Esophagus muscularis mucosa (tissue), 4 donors: ENCODE data around the gene RASL11B. TPM values are rescaled to one million over a fixed set of nuclear protein-coding genes. Genes with fewer than 3 reads are reported as not detected.

Experiments used
- DNase-seq: peaks from one replicate; pipeline ENCODE4 v3.0.0-alpha.2; 2017; ENCODE audit errors: extremely low spot score
- H3K27ac ChIP-seq, 4 donors: fragments of 200-600 bp; sonication (generic); replicated peaks in 1 of 4; 1 replicate in 3 of 4; 2 replicates in 1 of 4; pipeline ENCODE4 v1.5.1; 2016 to 2019; ENCODE audit warnings: mild to moderate bottlenecking in 1 of 4
- H3K27me3 ChIP-seq, 4 donors: fragments of 200-600 bp; sonication (generic); one replicate each; pipeline versions ENCODE4 v1.5.1 to v1.6.0; 2016 to 2019
- H3K36me3 ChIP-seq, 4 donors: fragments of 200-600 bp; sonication (generic); one replicate each; pipeline ENCODE4 v1.5.1; 2016 to 2019
- H3K4me1 ChIP-seq, 4 donors: fragments of 200-600 bp; sonication (generic); one replicate each; pipeline ENCODE4 v1.5.1; 2016 to 2019
- H3K4me3 ChIP-seq, 4 donors: fragments of 200-600 bp; sonication (generic); 1 replicate in 2 of 4; 2 replicates in 2 of 4; pipeline ENCODE4 v1.5.1; 2016 to 2019; ENCODE audit warnings: mild to moderate bottlenecking in 4 of 4, moderate library complexity in 1 of 4
- H3K9me3 ChIP-seq, 4 donors: fragments of 200-600 bp; sonication (generic); 1 replicate in 3 of 4; 2 replicates in 1 of 4; pipeline ENCODE4 v1.5.1; 2016 to 2019
- EP300 ChIP-seq: sonication (generic); formaldehyde crosslinking; IDR thresholded peaks from one replicate; pipeline ENCODE4 v1.6.1; 2017; ENCODE audit warnings: antibody characterized with exemption
- POLR2A ChIP-seq: fragments of 450-650 bp; IDR thresholded peaks from one replicate; pipeline ENCODE4 v1.6.1; 2017; ENCODE audit warnings: antibody characterized with exemption, moderate library complexity, mild to moderate bottlenecking, low read depth
- POLR2AphosphoS5 ChIP-seq, 2 donors: sonication (generic); formaldehyde crosslinking; IDR thresholded peaks; one replicate each; pipeline ENCODE4 v1.6.1; 2017; ENCODE audit warnings: antibody characterized with exemption in 2 of 2
- WGBS: methylation state at CpG from one replicate; pipeline ENCODE4 v1.1.5; 2018; 5-methylcytosine and 5-hydroxymethylcytosine counted together
- intact Hi-C: fragments of 100-400 bp; cut with DNase I; formaldehyde crosslinking; loops from one replicate; pipeline ENCODE4 v1.15.1; 2023
- total RNA-seq, 4 donors: library from RNA; depleted of rRNA; stranded (reverse); fragments of >200 nt; gene quantifications; one replicate each; pipeline versions ENCODE4 v1.1.0 to v1.2.1, GENCODE V29; 2016
- TF ChIP-seq, protein P1 (sequence below), 3 experiments: fragments of 200-600 bp in 2 of 3; fragments of 450-650 bp in 1 of 3; sonication (generic) in 2 of 3; IDR thresholded peaks; one replicate each; pipeline ENCODE4 v1.5.1; 2017 to 2019; ENCODE audit warnings: antibody characterized with exemption in 3 of 3, mild to moderate bottlenecking in 2 of 3, moderate library complexity in 1 of 3

Gene RASL11B
- total RNA-seq, 4 donors from 2014 or later, result 0.83 to 2.3 (median 1.3) TPM

DNA sequence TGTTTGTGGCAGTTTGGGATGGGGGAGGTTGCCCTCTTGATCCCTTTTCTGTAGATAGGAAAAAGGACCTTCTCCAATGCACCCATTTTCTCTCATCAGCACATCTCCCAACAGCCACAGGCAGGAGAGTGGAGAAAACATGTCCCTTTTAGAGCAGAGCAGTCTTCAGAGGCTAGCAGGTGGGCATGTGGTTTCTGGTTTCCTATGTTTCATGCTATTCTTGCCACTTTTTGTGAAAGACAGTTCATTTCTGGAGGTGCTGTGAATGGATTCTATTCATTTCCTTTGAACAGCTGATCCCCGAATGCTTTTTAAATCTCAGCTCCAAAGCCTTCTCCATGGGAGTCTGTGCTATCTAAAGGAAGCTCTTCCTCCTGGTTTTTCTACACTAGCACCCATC, 18.9 kb downstream of the RASL11B start:
- H3K4me1 ChIP-seq, result no peaks in the 10 kb centered on the region
- WGBS, result 85% methylated on average over 1 of the region's 1 CpG
- H3K4me3 ChIP-seq, result no peak overlapping the region
- DNase-seq, result no peak
- H3K27me3 ChIP-seq, result no peaks in the 10 kb centered on the region
- H3K27ac ChIP-seq, result no peak overlapping the region
- intact Hi-C loops, result no loop called here
- no peaks in the 10 kb centered on the region for H3K9me3 ChIP-seq
- H3K36me3 ChIP-seq, result peaks cover 0 to 13% (median 0%) of the 10 kb centered on the region in 4 donors
- TF ChIP-seq, protein P1, sequence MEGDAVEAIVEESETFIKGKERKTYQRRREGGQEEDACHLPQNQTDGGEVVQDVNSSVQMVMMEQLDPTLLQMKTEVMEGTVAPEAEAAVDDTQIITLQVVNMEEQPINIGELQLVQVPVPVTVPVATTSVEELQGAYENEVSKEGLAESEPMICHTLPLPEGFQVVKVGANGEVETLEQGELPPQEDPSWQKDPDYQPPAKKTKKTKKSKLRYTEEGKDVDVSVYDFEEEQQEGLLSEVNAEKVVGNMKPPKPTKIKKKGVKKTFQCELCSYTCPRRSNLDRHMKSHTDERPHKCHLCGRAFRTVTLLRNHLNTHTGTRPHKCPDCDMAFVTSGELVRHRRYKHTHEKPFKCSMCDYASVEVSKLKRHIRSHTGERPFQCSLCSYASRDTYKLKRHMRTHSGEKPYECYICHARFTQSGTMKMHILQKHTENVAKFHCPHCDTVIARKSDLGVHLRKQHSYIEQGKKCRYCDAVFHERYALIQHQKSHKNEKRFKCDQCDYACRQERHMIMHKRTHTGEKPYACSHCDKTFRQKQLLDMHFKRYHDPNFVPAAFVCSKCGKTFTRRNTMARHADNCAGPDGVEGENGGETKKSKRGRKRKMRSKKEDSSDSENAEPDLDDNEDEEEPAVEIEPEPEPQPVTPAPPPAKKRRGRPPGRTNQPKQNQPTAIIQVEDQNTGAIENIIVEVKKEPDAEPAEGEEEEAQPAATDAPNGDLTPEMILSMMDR (IDR thresholded peaks at IDR 0.05), result no peak
- TF ChIP-seq POLR2AphosphoS5 (IDR thresholded peaks at IDR 0.05), result no peak
- no peak for TF ChIP-seq POLR2A
- TF ChIP-seq EP300, result no peak

DNA sequence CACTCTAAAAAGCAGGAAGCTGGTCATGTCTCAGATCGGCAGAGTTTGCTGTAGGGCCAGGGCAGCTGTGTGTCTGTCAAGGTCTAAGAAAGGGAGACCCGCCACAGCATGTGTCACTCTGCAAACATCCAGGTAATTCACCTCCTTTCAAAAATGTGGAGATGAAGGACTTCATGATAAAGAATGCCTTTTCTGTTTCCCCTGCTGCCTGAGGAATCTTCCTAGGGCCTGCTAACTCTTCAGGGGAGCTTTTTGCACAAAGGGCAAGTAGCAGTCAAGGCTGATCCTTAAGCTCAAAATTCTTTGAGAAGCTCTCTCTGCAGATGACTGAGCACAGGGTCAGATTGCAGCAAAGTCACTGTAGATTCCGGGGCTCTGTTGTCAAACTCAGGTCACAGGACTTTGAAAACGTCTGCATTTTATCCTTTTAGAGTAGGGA, 21.1 kb downstream of the RASL11B start:
- Histone ChIP-seq H3K27ac (no peak overlapping the region), H3K36me3 (peaks cover 0 to 13% (median 0%) of the 10 kb centered on the region in 4 donors), H3K27me3 (no peaks in the 10 kb centered on the region), H3K4me1 (no peaks in the 10 kb centered on the region), H3K4me3 (no peak overlapping the region), H3K9me3 (no peaks in the 10 kb centered on the region)
- TF ChIP-seq POLR2A, result no peak
- TF ChIP-seq POLR2AphosphoS5 (IDR thresholded peaks at IDR 0.05), result no peak
- TF ChIP-seq EP300, result no peak
- TF ChIP-seq, protein P1 (IDR thresholded peaks at IDR 0.05), result no peak
- 93% methylated on average over 4 of the region's 4 CpGs for WGBS
- DNase-seq, result no peak
- intact Hi-C loops, result no loop called here

- TF ChIP-seq POLR2AphosphoS5 (IDR thresholded peaks at IDR 0.05) (no peak), EP300 (no peak), POLR2A (no peak)
- TF ChIP-seq, protein P1 (IDR thresholded peaks at IDR 0.05), result no peak
- H3K27ac ChIP-seq, result no peak overlapping the region
- H3K4me3 ChIP-seq, result no peak overlapping the region
- peaks cover 0 to 13% (median 0%) of the 10 kb centered on the region in 4 donors for H3K36me3 ChIP-seq
- 96% methylated on average over 4 of the region's 4 CpGs for WGBS
- no peaks in the 10 kb centered on the region for H3K27me3 ChIP-seq
- intact Hi-C loops, result no loop called here
- H3K9me3 ChIP-seq, result no peaks in the 10 kb centered on the region
- DNase-seq, result no peak
- H3K4me1 ChIP-seq, result no peaks in the 10 kb centered on the region
These were observed 21.9 kb downstream of the RASL11B start for GRCh38 chr4:52883707-52884669.

DNA sequence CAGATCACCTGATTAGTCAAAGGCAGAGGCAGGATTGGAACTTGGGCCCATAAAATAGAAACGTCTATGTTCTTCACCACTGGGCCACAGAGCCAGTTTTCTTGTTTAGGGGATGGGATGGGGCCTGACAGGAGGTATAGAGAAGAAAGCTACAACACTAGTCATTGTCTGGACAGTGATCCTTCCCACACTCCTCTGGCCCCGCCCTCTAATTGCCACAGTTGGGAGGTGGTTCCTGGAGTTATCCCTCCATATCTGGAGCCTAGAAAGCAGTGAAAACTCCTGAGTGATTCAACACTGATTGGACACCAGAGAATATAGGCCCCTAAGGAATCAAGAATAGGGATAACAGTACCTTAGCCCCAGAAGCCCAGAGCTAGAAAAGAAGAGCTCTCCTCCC, 22.9 kb downstream of the RASL11B start:
- no peak for DNase-seq
- no peak for TF ChIP-seq POLR2AphosphoS5 (IDR thresholded peaks at IDR 0.05)
- TF ChIP-seq POLR2A, result no peak
- TF ChIP-seq, protein P1 (IDR thresholded peaks at IDR 0.05), result no peak
- Histone ChIP-seq H3K27me3 (no peaks in the 10 kb centered on the region), H3K4me1 (no peaks in the 10 kb centered on the region), H3K36me3 (peaks cover 0 to 13% (median 0%) of the 10 kb centered on the region in 4 donors), H3K27ac (no peak overlapping the region), H3K4me3 (no peak overlapping the region), H3K9me3 (no peaks in the 10 kb centered on the region)
- intact Hi-C loops, result no loop called here
- WGBS, result 100% methylated on average over 2 of the region's 2 CpGs
